ENCODE results near the gene STXBP5. TPM values are rescaled to one million over a fixed set of nuclear protein-coding genes. Genes with fewer than 3 reads are reported as not detected.

STXBP5 gene
- total and polyA plus RNA-seq, 4 donors, result 1.9 to 8.9 (median 4.8) TPM

DNA sequence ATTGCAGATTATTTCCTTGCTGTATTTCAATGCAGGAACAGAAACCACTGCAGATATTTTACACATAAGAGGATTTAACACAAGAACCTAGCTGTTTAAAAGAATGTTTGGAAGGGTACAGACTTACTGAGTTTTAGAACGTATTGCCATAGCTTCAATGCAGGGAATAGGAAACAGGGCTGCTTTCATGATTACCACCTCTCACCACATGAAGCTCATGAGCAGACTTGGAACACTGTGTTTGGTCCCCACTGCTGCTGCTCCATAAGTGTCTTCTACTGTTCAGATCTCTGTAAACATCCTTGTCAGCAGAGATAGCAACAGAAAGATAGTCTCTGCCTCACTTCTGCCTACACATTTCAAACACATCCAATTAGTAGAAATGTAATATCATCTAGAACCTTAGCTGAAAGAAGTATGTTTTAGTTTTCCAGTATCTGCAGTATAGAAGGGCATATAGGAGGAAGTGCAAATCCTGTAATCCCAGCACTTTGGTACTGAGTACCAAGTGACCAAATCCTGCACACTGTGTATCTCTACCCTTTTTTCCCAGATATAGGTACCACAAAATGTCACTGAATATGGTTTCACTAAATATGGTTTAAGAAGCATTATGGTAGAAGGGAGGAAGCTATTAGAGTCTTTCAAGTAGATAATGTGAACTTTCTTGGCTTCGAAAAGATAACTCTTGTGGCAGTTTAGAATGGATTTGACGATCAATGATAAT is 51.9 kb downstream of the STXBP5 start:
- 95% methylated on average over 3 of the region's 3 CpGs for WGBS
- H3K9me3 ChIP-seq (ENCODE audit: control insufficient read depth in 4 of 4, low read length in 3 of 4), result no peaks in the 10 kb centered on the region
- no peaks in the 10 kb centered on the region for H3K4me1 ChIP-seq (ENCODE audit: control insufficient read depth in 4 of 4, insufficient read depth in 4 of 4, low read length in 3 of 4)
- H3K36me3 ChIP-seq (ENCODE audit: control insufficient read depth in 4 of 4, insufficient read depth in 3 of 4, low read depth in 1 of 4, low read length in 3 of 4), result peaks cover 0 to 2% (median under 1%) of the 10 kb centered on the region in 4 donors
- no peak for DNase-seq (ENCODE audit: low spot score)
- H3K4me3 ChIP-seq (ENCODE audit: low read depth in 1 of 3, low read length in 3 of 3), result no peak overlapping the region
- no peak overlapping the region for H3K9ac ChIP-seq (ENCODE audit: low read depth in 1 of 2, low read length in 2 of 2)
- TF ChIP-seq, protein P1, sequence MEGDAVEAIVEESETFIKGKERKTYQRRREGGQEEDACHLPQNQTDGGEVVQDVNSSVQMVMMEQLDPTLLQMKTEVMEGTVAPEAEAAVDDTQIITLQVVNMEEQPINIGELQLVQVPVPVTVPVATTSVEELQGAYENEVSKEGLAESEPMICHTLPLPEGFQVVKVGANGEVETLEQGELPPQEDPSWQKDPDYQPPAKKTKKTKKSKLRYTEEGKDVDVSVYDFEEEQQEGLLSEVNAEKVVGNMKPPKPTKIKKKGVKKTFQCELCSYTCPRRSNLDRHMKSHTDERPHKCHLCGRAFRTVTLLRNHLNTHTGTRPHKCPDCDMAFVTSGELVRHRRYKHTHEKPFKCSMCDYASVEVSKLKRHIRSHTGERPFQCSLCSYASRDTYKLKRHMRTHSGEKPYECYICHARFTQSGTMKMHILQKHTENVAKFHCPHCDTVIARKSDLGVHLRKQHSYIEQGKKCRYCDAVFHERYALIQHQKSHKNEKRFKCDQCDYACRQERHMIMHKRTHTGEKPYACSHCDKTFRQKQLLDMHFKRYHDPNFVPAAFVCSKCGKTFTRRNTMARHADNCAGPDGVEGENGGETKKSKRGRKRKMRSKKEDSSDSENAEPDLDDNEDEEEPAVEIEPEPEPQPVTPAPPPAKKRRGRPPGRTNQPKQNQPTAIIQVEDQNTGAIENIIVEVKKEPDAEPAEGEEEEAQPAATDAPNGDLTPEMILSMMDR (IDR thresholded peaks at IDR 0.05; ENCODE audit: low read depth, low read length, missing input control), result no peak
- TF ChIP-seq JUND (IDR thresholded peaks at IDR 0.05), result no peak
- H3K27me3 ChIP-seq (ENCODE audit: control insufficient read depth in 4 of 4, insufficient read depth in 4 of 4, low read length in 3 of 4), result no peaks in the 10 kb centered on the region
- no peak overlapping the region for H3K27ac ChIP-seq (ENCODE audit: low read depth in 1 of 2, low read length in 2 of 2)

DNA sequence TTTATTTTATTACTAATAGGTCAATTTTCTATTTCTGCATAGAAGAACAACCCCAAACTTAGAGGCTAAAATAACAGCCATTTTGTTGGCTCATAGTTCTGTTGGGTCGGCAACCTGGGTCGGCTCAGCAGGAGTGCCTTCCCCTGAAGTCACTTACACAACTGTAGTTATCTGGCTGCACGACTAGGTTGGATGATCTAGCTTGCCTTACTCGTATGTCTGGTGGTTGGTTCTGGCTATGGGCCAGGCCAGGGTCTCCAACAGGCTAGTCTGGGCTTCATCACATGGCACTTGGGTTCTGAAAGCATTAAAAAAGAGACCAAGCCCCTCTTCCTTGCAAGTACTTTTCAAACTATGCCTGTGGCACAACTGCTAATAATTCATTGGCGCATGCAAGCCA is 53.5 kb downstream of the STXBP5 start:
- Histone ChIP-seq H3K27me3 (ENCODE audit: control insufficient read depth in 4 of 4, insufficient read depth in 4 of 4, low read length in 3 of 4) (no peaks in the 10 kb centered on the region), H3K9me3 (ENCODE audit: control insufficient read depth in 4 of 4, low read length in 3 of 4) (no peaks in the 10 kb centered on the region), H3K4me1 (ENCODE audit: control insufficient read depth in 4 of 4, insufficient read depth in 4 of 4, low read length in 3 of 4) (no peaks in the 10 kb centered on the region), H3K36me3 (ENCODE audit: control insufficient read depth in 4 of 4, insufficient read depth in 3 of 4, low read depth in 1 of 4, low read length in 3 of 4) (no peaks in the 10 kb centered on the region), H3K4me3 (ENCODE audit: low read depth in 1 of 3, low read length in 3 of 3) (no peak overlapping the region), H3K27ac (ENCODE audit: low read depth in 1 of 2, low read length in 2 of 2) (no peak overlapping the region), H3K9ac (ENCODE audit: low read depth in 1 of 2, low read length in 2 of 2) (no peak overlapping the region)
- TF ChIP-seq, protein P2, sequence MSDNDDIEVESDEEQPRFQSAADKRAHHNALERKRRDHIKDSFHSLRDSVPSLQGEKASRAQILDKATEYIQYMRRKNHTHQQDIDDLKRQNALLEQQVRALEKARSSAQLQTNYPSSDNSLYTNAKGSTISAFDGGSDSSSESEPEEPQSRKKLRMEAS (IDR thresholded peaks at IDR 0.05), result no peak
- no peak for TF ChIP-seq GABPA (IDR thresholded peaks at IDR 0.05 in 1 of 2, conservative IDR thresholded peaks at IDR 0.05 in 1 of 2)
- no peak for TF ChIP-seq FOXA1 (IDR thresholded peaks at IDR 0.05)
- WGBS, result 93% methylated on average over 5 of the region's 5 CpGs
- DNase-seq (ENCODE audit: low spot score), result no peak

DNA sequence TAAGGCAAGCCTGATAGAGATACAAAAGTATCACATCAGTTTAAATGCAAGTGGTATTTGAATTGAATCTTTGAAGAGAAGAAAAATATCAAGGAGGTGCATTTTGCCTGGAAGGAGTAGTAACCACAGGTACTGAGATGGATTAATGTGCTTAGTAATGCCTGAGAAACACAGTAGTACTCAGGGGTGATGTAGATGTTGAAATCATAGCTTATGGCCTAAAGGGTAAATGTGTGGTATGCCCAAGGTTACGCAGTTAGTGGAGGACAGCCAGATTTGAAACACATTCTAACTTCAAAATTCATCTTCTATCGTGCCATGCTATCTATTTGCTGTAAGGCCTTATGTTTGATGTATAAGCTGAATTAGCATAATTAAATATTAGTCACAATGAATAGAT is 55.9 kb downstream of the STXBP5 start:
- 93% methylated on average over 2 of the region's 2 CpGs for WGBS
- no peak for DNase-seq (ENCODE audit: low spot score)

More for the DNA sequence above, 55.9 kb downstream of the STXBP5 start:
- H3K9me3 ChIP-seq (ENCODE audit: control insufficient read depth in 4 of 4, low read length in 3 of 4), result no peaks in the 10 kb centered on the region
- no peaks in the 10 kb centered on the region for H3K4me1 ChIP-seq (ENCODE audit: control insufficient read depth in 4 of 4, insufficient read depth in 4 of 4, low read length in 3 of 4)
- H3K27ac ChIP-seq (ENCODE audit: low read depth in 1 of 2, low read length in 2 of 2), result no peak overlapping the region
- TF ChIP-seq, protein P2 (IDR thresholded peaks at IDR 0.05), result no peak
- TF ChIP-seq YY1 (IDR thresholded peaks at IDR 0.05) (no peak), TAF1 (conservative IDR thresholded peaks at IDR 0.05) (no peak), EGR1 (IDR thresholded peaks at IDR 0.05; ENCODE audit: low read depth in 2 of 2) (no peak), NR2F2 (IDR thresholded peaks at IDR 0.05) (no peak), RXRA (IDR thresholded peaks at IDR 0.05) (no peak), RAD21 (IDR thresholded peaks at IDR 0.05) (no peak), SP1 (IDR thresholded peaks at IDR 0.05) (no peak), HNF4A (conservative IDR thresholded peaks at IDR 0.05) (no peak), FOXA2 (IDR thresholded peaks at IDR 0.05) (no peak), JUND (IDR thresholded peaks at IDR 0.05) (no peak), FOXA1 (IDR thresholded peaks at IDR 0.05) (no peak), HNF4G (IDR thresholded peaks at IDR 0.05) (no peak), GABPA (IDR thresholded peaks at IDR 0.05 in 1 of 2, conservative IDR thresholded peaks at IDR 0.05 in 1 of 2) (no peak)
- TF ChIP-seq, protein P3, sequence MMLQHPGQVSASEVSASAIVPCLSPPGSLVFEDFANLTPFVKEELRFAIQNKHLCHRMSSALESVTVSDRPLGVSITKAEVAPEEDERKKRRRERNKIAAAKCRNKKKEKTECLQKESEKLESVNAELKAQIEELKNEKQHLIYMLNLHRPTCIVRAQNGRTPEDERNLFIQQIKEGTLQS (IDR thresholded peaks at IDR 0.05), result no peak
- TF ChIP-seq, protein P4, sequence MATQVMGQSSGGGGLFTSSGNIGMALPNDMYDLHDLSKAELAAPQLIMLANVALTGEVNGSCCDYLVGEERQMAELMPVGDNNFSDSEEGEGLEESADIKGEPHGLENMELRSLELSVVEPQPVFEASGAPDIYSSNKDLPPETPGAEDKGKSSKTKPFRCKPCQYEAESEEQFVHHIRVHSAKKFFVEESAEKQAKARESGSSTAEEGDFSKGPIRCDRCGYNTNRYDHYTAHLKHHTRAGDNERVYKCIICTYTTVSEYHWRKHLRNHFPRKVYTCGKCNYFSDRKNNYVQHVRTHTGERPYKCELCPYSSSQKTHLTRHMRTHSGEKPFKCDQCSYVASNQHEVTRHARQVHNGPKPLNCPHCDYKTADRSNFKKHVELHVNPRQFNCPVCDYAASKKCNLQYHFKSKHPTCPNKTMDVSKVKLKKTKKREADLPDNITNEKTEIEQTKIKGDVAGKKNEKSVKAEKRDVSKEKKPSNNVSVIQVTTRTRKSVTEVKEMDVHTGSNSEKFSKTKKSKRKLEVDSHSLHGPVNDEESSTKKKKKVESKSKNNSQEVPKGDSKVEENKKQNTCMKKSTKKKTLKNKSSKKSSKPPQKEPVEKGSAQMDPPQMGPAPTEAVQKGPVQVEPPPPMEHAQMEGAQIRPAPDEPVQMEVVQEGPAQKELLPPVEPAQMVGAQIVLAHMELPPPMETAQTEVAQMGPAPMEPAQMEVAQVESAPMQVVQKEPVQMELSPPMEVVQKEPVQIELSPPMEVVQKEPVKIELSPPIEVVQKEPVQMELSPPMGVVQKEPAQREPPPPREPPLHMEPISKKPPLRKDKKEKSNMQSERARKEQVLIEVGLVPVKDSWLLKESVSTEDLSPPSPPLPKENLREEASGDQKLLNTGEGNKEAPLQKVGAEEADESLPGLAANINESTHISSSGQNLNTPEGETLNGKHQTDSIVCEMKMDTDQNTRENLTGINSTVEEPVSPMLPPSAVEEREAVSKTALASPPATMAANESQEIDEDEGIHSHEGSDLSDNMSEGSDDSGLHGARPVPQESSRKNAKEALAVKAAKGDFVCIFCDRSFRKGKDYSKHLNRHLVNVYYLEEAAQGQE (IDR thresholded peaks at IDR 0.05), result no peak
- TF ChIP-seq, protein P5, sequence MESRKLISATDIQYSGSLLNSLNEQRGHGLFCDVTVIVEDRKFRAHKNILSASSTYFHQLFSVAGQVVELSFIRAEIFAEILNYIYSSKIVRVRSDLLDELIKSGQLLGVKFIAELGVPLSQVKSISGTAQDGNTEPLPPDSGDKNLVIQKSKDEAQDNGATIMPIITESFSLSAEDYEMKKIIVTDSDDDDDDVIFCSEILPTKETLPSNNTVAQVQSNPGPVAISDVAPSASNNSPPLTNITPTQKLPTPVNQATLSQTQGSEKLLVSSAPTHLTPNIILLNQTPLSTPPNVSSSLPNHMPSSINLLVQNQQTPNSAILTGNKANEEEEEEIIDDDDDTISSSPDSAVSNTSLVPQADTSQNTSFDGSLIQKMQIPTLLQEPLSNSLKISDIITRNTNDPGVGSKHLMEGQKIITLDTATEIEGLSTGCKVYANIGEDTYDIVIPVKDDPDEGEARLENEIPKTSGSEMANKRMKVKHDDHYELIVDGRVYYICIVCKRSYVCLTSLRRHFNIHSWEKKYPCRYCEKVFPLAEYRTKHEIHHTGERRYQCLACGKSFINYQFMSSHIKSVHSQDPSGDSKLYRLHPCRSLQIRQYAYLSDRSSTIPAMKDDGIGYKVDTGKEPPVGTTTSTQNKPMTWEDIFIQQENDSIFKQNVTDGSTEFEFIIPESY (IDR thresholded peaks at IDR 0.05), result no peak
- H3K4me3 ChIP-seq (ENCODE audit: low read depth in 1 of 3, low read length in 3 of 3), result no peak overlapping the region
- no peak overlapping the region for H3K9ac ChIP-seq (ENCODE audit: low read depth in 1 of 2, low read length in 2 of 2)
- H3K36me3 ChIP-seq (ENCODE audit: control insufficient read depth in 4 of 4, insufficient read depth in 3 of 4, low read depth in 1 of 4, low read length in 3 of 4), result no peaks in the 10 kb centered on the region
- H3K27me3 ChIP-seq (ENCODE audit: control insufficient read depth in 4 of 4, insufficient read depth in 4 of 4, low read length in 3 of 4), result no peaks in the 10 kb centered on the region

All from liver (tissue), 9 donors.